SK-N-MC (cell line): Measurements from ENCODE around the gene B4GALT7.

Experiments used
- DNase-seq: peaks from one replicate; pipeline ENCODE4 v3.0.0-alpha.2; 2011; ENCODE audit warnings: low read depth, low spot score
- H3K27ac ChIP-seq: fragments of 200-600 bp; sonication (generic); 2 replicates; pipeline ENCODE4 v1.5.1; 2016; ENCODE audit warnings: mixed run types
- H3K36me3 ChIP-seq: fragments of 200-600 bp; sonication (generic); 2 replicates; pipeline ENCODE4 v1.6.1; 2017; ENCODE audit warnings: antibody characterized with exemption, low read length, mixed read lengths; ENCODE audit not compliant: insufficient read depth
- H3K4me3 ChIP-seq: fragments of 200-600 bp; sonication (generic); 2 replicates; pipeline ENCODE4 v1.5.1; 2016
- H3K9ac ChIP-seq: fragments of 200-600 bp; sonication (generic); 2 replicates; pipeline ENCODE4 v1.8.0; 2017; ENCODE audit warnings: mixed run types, mixed read lengths; ENCODE audit not compliant: insufficient read length
- H3K9me3 ChIP-seq: fragments of 200-600 bp; sonication (generic); 2 replicates; pipeline ENCODE4 v1.6.1; 2017; ENCODE audit warnings: low read depth, mild to moderate bottlenecking, antibody characterized with exemption, low read length, moderate library complexity, mixed read lengths
- EZH2 ChIP-seq: fragments of 200-600 bp; sonication (generic); IDR thresholded peaks from one replicate; pipeline ENCODE4 v1.6.1; 2017; ENCODE audit warnings: antibody characterized with exemption
- FOXP2 ChIP-seq: optimal IDR thresholded peaks from 2 replicates; pipeline ENCODE3; 2011; ENCODE audit warnings: mild to moderate bottlenecking, moderate library complexity; ENCODE audit not compliant: insufficient read depth; ENCODE audit errors: extremely low read length, control extremely low read depth
- POLR2AphosphoS5 ChIP-seq: IDR thresholded peaks from 2 replicates; pipeline ENCODE4 v1.6.1; 2012; ENCODE audit warnings: mild to moderate bottlenecking, low read depth, low read length, borderline replicate concordance

B4GALT7 gene

GRCh38 chr5:177606071-177607051, 6.4 kb downstream of the B4GALT7 start:
- no peak for TF ChIP-seq POLR2AphosphoS5
- no peak for TF ChIP-seq FOXP2
- TF ChIP-seq EZH2 = no peak
- Histone ChIP-seq H3K27ac (no peak overlapping the region), H3K9me3 (no peaks in the 10 kb centered on the region), H3K9ac (no peak overlapping the region), H3K4me3 (no peak overlapping the region), H3K36me3 (no peaks in the 10 kb centered on the region)
- no peak for DNase-seq

GRCh38 chr5:177607115-177607451, 7.2 kb downstream of the B4GALT7 start:
- H3K27ac ChIP-seq = no peak overlapping the region
- H3K4me3 ChIP-seq = no peak overlapping the region
- TF ChIP-seq POLR2AphosphoS5 (no peak), EZH2 (no peak), FOXP2 (no peak)
- no peak overlapping the region for H3K9ac ChIP-seq
- no peaks in the 10 kb centered on the region for H3K9me3 ChIP-seq
- H3K36me3 ChIP-seq = no peaks in the 10 kb centered on the region
- DNase-seq = no peak

- H3K9me3 ChIP-seq = no peaks in the 10 kb centered on the region
- H3K27ac ChIP-seq = no peak overlapping the region
- no peak overlapping the region for H3K9ac ChIP-seq
- TF ChIP-seq EZH2 = no peak
- no peak for TF ChIP-seq POLR2AphosphoS5
- no peak for TF ChIP-seq FOXP2
- H3K36me3 ChIP-seq = no peaks in the 10 kb centered on the region
- no peak overlapping the region for H3K4me3 ChIP-seq
- DNase-seq = no peak
These were observed 7.7 kb downstream of the B4GALT7 start for GRCh38 chr5:177607452-177608192.

GRCh38 chr5:177608243-177609075, 8.5 kb downstream of the B4GALT7 start:
- Histone ChIP-seq H3K9me3 (no peaks in the 10 kb centered on the region), H3K36me3 (no peaks in the 10 kb centered on the region), H3K9ac (no peak overlapping the region), H3K27ac (no peak overlapping the region), H3K4me3 (no peak overlapping the region)
- TF ChIP-seq EZH2 (no peak), FOXP2 (no peak), POLR2AphosphoS5 (0 out of 2 replicates have a peak, but pooled peaks have one; percentile 4)
- no peak for DNase-seq

GRCh38 chr5:177609076-177610059, 9.4 kb downstream of the B4GALT7 start:
- no peak overlapping the region for H3K9ac ChIP-seq
- no peaks in the 10 kb centered on the region for H3K36me3 ChIP-seq
- no peak for DNase-seq
- no peak overlapping the region for H3K27ac ChIP-seq
- H3K9me3 ChIP-seq = no peaks in the 10 kb centered on the region
- H3K4me3 ChIP-seq = no peak overlapping the region
- TF ChIP-seq EZH2 (no peak), POLR2AphosphoS5 (no peak), FOXP2 (no peak)

- H3K27ac ChIP-seq = no peak overlapping the region
- TF ChIP-seq FOXP2 (no peak), EZH2 (no peak), POLR2AphosphoS5 (no peak)
- no peaks in the 10 kb centered on the region for H3K36me3 ChIP-seq
- no peak overlapping the region for H3K9ac ChIP-seq
- H3K4me3 ChIP-seq = no peak overlapping the region
- no peak for DNase-seq
- H3K9me3 ChIP-seq = no peaks in the 10 kb centered on the region
These were observed 10.3 kb downstream of the B4GALT7 start for GRCh38 chr5:177610131-177610769.

- Histone ChIP-seq H3K4me3 (no peak overlapping the region), H3K9ac (no peak overlapping the region), H3K27ac (no peak overlapping the region), H3K36me3 (no peaks in the 10 kb centered on the region), H3K9me3 (no peaks in the 10 kb centered on the region)
- TF ChIP-seq FOXP2 (no peak), POLR2AphosphoS5 (peak; percentile 36; the same call in 1 of the 2 replicates)
- DNase-seq = no peak
These were observed 11.0 kb downstream of the B4GALT7 start for GRCh38 chr5:177610770-177611445.
